ENCODE data around the gene TAF1D.

Gene TAF1D

DNA sequence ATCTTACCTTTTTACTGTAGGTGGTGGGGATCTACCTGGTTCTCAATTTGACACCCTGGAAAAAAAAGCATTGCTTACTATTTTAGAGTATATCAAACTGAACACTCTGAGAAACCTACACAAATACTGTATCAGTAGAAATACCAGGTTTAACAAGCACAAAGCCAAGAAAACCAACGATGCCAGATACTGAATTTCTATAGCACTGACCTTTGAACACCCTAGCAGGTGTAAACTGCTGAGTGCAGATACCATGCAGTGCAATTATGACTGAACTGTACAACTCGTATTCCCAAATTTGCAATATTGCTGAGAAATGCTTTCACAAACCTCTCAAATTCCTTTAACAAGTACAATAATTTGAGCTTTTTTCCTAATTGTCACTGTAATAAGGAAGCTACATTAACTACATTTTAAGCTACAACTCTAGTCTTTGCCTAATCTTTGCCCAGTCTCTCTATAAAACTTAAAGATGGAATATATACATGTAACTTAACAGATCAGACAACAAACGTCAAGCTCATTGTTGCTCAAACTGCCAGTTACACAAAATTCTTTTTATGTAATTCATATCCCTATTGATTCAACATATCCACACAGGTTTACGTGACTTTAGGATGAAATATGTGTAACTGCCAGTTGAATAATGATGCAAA is 8.9 kb downstream of the TAF1D start:
- Histone ChIP-seq H4K12ac (ENCODE audit: low read depth, low read length) (no peak overlapping the region), H3K27ac (ENCODE audit: low read depth, low read length) (no peak overlapping the region), H3K9me3 (ENCODE audit: insufficient read depth, low read depth, low read length) (no peaks in the 10 kb centered on the region), H3K23ac (ENCODE audit: low read length) (no peak overlapping the region), H3K27me3 (ENCODE audit: insufficient read depth, low read length) (no peaks in the 10 kb centered on the region), H3K9ac (ENCODE audit: low read length) (no peak overlapping the region), H3K4me3 (ENCODE audit: low read depth, low read length) (no peak overlapping the region), H3K4ac (ENCODE audit: low read depth, low read length) (no peak overlapping the region), H3K4me1 (ENCODE audit: control insufficient read depth in 1 of 2, insufficient read depth in 2 of 2, low read length in 2 of 2) (no peaks in the 10 kb centered on the region), H3K18ac (ENCODE audit: low read length) (no peak overlapping the region), H3K36me3 (ENCODE audit: control insufficient read depth in 1 of 2, insufficient read depth in 2 of 2, low read length in 2 of 2) (peaks cover 15 to 32% of the 10 kb centered on the region in 2 experiments), H4K91ac (ENCODE audit: low read depth, low read length) (no peak overlapping the region), H2AFZ (ENCODE audit: insufficient read depth, low read length, poor library complexity) (no peak overlapping the region), H3K79me1 (ENCODE audit: low read length) (no peaks in the 10 kb centered on the region), H3K79me2 (ENCODE audit: control insufficient read depth, insufficient read depth, low read length, poor library complexity) (no peaks in the 10 kb centered on the region), H2AK5ac (ENCODE audit: low read length) (no peak overlapping the region), H3K14ac (ENCODE audit: low read length) (no peak overlapping the region), H3K4me2 (ENCODE audit: low read length) (no peak overlapping the region), H2BK12ac (ENCODE audit: low read length) (no peak overlapping the region), H2BK120ac (ENCODE audit: insufficient read depth, low read length, poor library complexity) (no peak overlapping the region), H4K8ac (ENCODE audit: low read depth, low read length) (no peak overlapping the region), H2BK5ac (ENCODE audit: low read depth, low read length, poor library complexity) (no peak overlapping the region)
- no CpG with 5 or more reads among the region's 4 CpGs for WGBS (ENCODE audit: extremely low coverage, insufficient coverage, insufficient read length)
- no peak for DNase-seq

DNA sequence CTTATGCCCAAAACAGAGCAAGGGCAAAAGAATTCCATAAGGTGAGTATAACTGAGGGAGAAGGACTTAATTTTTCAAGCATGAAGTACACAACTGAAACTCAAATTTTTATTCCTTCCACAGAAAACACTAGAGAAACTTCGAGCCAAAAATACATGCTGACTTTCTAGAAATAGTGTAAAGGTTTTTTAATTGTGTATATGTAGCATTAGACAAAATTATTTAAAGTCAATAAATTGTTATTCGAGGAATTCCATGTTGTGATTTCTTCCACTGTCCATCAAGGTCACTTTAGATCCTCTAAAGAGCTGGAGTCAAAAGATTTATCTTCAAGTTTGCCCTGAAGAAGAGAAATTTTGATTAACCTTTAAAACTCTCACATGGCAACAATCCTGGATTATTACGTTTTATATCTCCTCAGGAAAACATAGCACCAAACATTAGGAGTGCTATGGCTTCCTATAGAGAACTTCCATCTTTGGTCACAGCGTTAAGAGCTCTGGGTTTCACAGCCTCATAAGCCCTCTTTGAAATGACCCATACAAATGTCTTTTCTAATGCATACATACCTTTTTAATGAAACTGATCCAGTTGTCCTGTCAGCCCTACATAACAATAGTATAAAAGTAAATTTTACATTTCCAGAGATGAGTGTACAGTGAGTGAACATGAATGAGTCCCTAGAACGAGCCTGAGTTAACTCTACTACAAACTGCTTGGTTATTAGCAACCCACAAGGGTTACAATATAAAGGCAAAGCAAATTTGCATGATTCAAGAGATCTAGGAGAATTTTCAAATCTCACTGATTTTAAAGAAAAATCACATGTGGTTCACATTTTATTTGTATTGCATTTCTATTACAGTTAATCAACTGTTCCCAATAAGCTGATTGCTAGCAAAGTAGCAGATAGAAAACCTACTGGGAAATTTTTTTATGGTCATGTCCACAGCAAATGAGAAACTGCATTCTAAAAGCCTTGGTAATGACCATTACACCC is 10.9 kb downstream of the TAF1D start:
- no peak for DNase-seq
- H3K23ac ChIP-seq (ENCODE audit: low read length), result no peak overlapping the region
- H2BK5ac ChIP-seq (ENCODE audit: low read depth, low read length, poor library complexity), result no peak overlapping the region
- no peak overlapping the region for H4K12ac ChIP-seq (ENCODE audit: low read depth, low read length)
- H3K4me2 ChIP-seq (ENCODE audit: low read length), result no peak overlapping the region
- H3K27ac ChIP-seq (ENCODE audit: low read depth, low read length), result no peak overlapping the region
- H3K79me1 ChIP-seq (ENCODE audit: low read length), result no peaks in the 10 kb centered on the region
- no peak overlapping the region for H2AFZ ChIP-seq (ENCODE audit: insufficient read depth, low read length, poor library complexity)
- H3K4ac ChIP-seq (ENCODE audit: low read depth, low read length), result no peak overlapping the region
- no peaks in the 10 kb centered on the region for H3K4me1 ChIP-seq (ENCODE audit: control insufficient read depth in 1 of 2, insufficient read depth in 2 of 2, low read length in 2 of 2)
- H2BK12ac ChIP-seq (ENCODE audit: low read length), result no peak overlapping the region
- no peak overlapping the region for H4K8ac ChIP-seq (ENCODE audit: low read depth, low read length)
- no peak overlapping the region for H4K91ac ChIP-seq (ENCODE audit: low read depth, low read length)
- WGBS (ENCODE audit: extremely low coverage, insufficient coverage, insufficient read length), result no CpG with 5 or more reads among the region's 5 CpGs
- H2AK5ac ChIP-seq (ENCODE audit: low read length), result no peak overlapping the region
- H2BK120ac ChIP-seq (ENCODE audit: insufficient read depth, low read length, poor library complexity), result no peak overlapping the region
- H3K27me3 ChIP-seq (ENCODE audit: insufficient read depth, low read length), result no peaks in the 10 kb centered on the region
- H3K14ac ChIP-seq (ENCODE audit: low read length), result no peak overlapping the region
- no peak overlapping the region for H3K9ac ChIP-seq (ENCODE audit: low read length)
- no peaks in the 10 kb centered on the region for H3K9me3 ChIP-seq (ENCODE audit: insufficient read depth, low read depth, low read length)
- H3K4me3 ChIP-seq (ENCODE audit: low read depth, low read length), result no peak overlapping the region
- no peaks in the 10 kb centered on the region for H3K79me2 ChIP-seq (ENCODE audit: control insufficient read depth, insufficient read depth, low read length, poor library complexity)
- H3K36me3 ChIP-seq (ENCODE audit: control insufficient read depth in 1 of 2, insufficient read depth in 2 of 2, low read length in 2 of 2), result peaks cover 16 to 31% of the 10 kb centered on the region in 2 experiments
- H3K18ac ChIP-seq (ENCODE audit: low read length), result no peak overlapping the region

DNA sequence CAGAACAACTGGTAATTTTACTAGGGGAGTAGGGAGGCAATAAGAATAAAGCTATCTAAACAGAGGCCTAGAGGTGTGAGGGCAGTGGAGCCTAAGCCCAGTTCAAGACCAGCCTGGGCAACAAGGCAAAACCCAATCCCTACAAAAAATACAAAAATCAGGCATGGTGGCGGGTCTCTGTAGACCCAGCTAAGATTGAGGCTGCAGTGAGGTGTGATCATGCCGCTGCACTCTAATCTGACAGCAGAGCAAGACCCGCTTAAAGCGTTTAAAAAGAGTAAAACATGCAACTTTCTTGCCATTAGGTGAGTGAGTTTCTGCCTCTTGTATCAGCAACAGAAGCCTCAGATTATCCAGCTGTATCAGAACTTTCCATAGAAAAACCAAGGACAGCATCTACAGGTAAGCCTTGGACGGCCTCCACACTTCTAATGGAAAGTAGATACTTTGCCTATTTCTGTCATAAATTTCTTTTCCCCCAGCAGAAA is 12.1 kb downstream of the TAF1D start:
- no CpG with 5 or more reads among the region's 5 CpGs for WGBS (ENCODE audit: extremely low coverage, insufficient coverage, insufficient read length)
- Histone ChIP-seq H2BK5ac (ENCODE audit: low read depth, low read length, poor library complexity) (no peak overlapping the region), H2AK5ac (ENCODE audit: low read length) (no peak overlapping the region), H3K9ac (ENCODE audit: low read length) (no peak overlapping the region), H4K91ac (ENCODE audit: low read depth, low read length) (no peak overlapping the region), H3K79me1 (ENCODE audit: low read length) (no peaks in the 10 kb centered on the region), H3K4me1 (ENCODE audit: control insufficient read depth in 1 of 2, insufficient read depth in 2 of 2, low read length in 2 of 2) (no peaks in the 10 kb centered on the region), H4K8ac (ENCODE audit: low read depth, low read length) (no peak overlapping the region), H2BK12ac (ENCODE audit: low read length) (no peak overlapping the region), H3K4me2 (ENCODE audit: low read length) (no peak overlapping the region), H3K27ac (ENCODE audit: low read depth, low read length) (no peak overlapping the region), H3K79me2 (ENCODE audit: control insufficient read depth, insufficient read depth, low read length, poor library complexity) (no peaks in the 10 kb centered on the region), H3K36me3 (ENCODE audit: control insufficient read depth in 1 of 2, insufficient read depth in 2 of 2, low read length in 2 of 2) (peaks cover 12 to 25% of the 10 kb centered on the region in 2 experiments), H2AFZ (ENCODE audit: insufficient read depth, low read length, poor library complexity) (no peak overlapping the region), H3K14ac (ENCODE audit: low read length) (no peak overlapping the region), H2BK120ac (ENCODE audit: insufficient read depth, low read length, poor library complexity) (no peak overlapping the region), H3K27me3 (ENCODE audit: insufficient read depth, low read length) (no peaks in the 10 kb centered on the region), H3K9me3 (ENCODE audit: insufficient read depth, low read depth, low read length) (no peaks in the 10 kb centered on the region), H3K23ac (ENCODE audit: low read length) (no peak overlapping the region), H3K4me3 (ENCODE audit: low read depth, low read length) (no peak overlapping the region), H4K12ac (ENCODE audit: low read depth, low read length) (peak overlapping the region; percentile 18), H3K18ac (ENCODE audit: low read length) (no peak overlapping the region), H3K4ac (ENCODE audit: low read depth, low read length) (no peak overlapping the region)
- no peak for DNase-seq

DNA sequence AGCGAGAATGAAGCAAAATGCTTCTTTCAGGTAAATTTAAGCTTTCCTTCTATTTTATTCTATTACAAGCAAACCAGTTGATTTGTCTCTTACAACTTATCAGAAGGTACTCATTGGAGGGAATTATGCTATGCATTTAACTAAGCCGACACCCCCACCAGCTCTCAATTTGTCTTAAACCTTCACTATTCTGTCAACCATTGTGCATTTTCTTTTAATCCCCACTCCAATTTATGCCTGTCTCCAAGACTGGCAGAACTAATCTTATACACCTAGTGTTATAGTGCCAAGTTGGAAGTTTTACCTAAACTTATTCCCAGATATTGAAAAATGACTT is 12.5 kb downstream of the TAF1D start:
- Histone ChIP-seq H3K36me3 (ENCODE audit: control insufficient read depth in 1 of 2, insufficient read depth in 2 of 2, low read length in 2 of 2) (peaks cover 12 to 25% of the 10 kb centered on the region in 2 experiments), H2BK120ac (ENCODE audit: insufficient read depth, low read length, poor library complexity) (no peak overlapping the region), H3K27me3 (ENCODE audit: insufficient read depth, low read length) (no peaks in the 10 kb centered on the region), H2AK5ac (ENCODE audit: low read length) (no peak overlapping the region), H3K23ac (ENCODE audit: low read length) (no peak overlapping the region), H3K27ac (ENCODE audit: low read depth, low read length) (no peak overlapping the region), H3K4me2 (ENCODE audit: low read length) (no peak overlapping the region), H2BK5ac (ENCODE audit: low read depth, low read length, poor library complexity) (no peak overlapping the region), H3K4ac (ENCODE audit: low read depth, low read length) (no peak overlapping the region), H2AFZ (ENCODE audit: insufficient read depth, low read length, poor library complexity) (no peak overlapping the region), H3K9ac (ENCODE audit: low read length) (no peak overlapping the region), H3K4me1 (ENCODE audit: control insufficient read depth in 1 of 2, insufficient read depth in 2 of 2, low read length in 2 of 2) (no peaks in the 10 kb centered on the region), H3K9me3 (ENCODE audit: insufficient read depth, low read depth, low read length) (no peaks in the 10 kb centered on the region), H4K91ac (ENCODE audit: low read depth, low read length) (no peak overlapping the region), H3K4me3 (ENCODE audit: low read depth, low read length) (no peak overlapping the region), H3K79me2 (ENCODE audit: control insufficient read depth, insufficient read depth, low read length, poor library complexity) (no peaks in the 10 kb centered on the region), H2BK12ac (ENCODE audit: low read length) (no peak overlapping the region), H3K79me1 (ENCODE audit: low read length) (no peaks in the 10 kb centered on the region), H4K12ac (ENCODE audit: low read depth, low read length) (no peak overlapping the region), H3K18ac (ENCODE audit: low read length) (no peak overlapping the region), H4K8ac (ENCODE audit: low read depth, low read length) (no peak overlapping the region), H3K14ac (ENCODE audit: low read length) (no peak overlapping the region)
- DNase-seq, result no peak
- WGBS (ENCODE audit: extremely low coverage, insufficient coverage, insufficient read length), result no CpG with 5 or more reads among the region's 2 CpGs
